Breast epithelium (tissue), 3 donors: Measurements from ENCODE around the gene CMTM8.

Experiments used
- CTCF ChIP-seq, 3 donors: fragments of 450-650 bp; IDR thresholded peaks; one replicate each; pipeline ENCODE4 v1.5.1; 2016 to 2017; ENCODE audit warnings: antibody characterized with exemption in 3 of 3, mild to moderate bottlenecking in 3 of 3, moderate library complexity in 3 of 3
- POLR2AphosphoS5 ChIP-seq, 3 donors: sonication (generic); formaldehyde crosslinking; IDR thresholded peaks; one replicate each; pipeline ENCODE4 v1.6.1; 2017; ENCODE audit warnings: antibody characterized with exemption in 3 of 3

DNA sequence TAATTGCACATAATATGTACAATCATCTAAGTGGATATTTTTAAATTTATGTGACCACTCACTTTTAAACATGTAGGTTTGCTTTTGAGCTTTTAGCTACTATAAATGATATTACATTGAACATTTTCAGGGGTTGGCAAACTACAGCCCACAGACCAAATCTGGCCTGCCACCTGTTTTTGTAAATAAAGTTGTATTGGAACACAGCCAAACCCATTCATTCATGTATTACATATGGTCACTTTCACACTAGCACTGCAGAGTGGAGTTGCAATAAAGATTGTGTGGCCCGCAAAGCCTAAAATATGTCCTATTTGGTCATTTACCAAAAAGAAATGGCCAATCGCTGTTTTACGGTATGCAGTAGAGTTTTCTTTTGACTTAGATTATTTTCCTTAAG is 174.4 kb downstream of the CMTM8 start:
- TF ChIP-seq POLR2AphosphoS5 (IDR thresholded peaks at IDR 0.05) (no peak), CTCF (IDR thresholded peaks at IDR 0.05) (no peak)
